Upper lobe of left lung (tissue), 6 donors: ENCODE measurements around the gene ELOVL5. TPM values are rescaled to one million over a fixed set of nuclear protein-coding genes. Genes with fewer than 3 reads are reported as not detected.
"Not testable (repeated sequence)": the region's sequence is repeated elsewhere in the genome, so short reads cannot be mapped to it uniquely, and the experiment has no call there.

Experiments used
- ATAC-seq, 2 donors: fragments of 200-7000 bp; cut with Tn5 transposase; one replicate each; pipeline ENCODE4 v1.9.1; 2022; ENCODE audit warnings: mild to moderate bottlenecking in 2 of 2, moderate library complexity in 2 of 2; ENCODE audit not compliant: low FRiP score in 2 of 2
- DNase-seq, 2 donors: peaks; one replicate each; pipeline ENCODE4 v3.0.0-alpha.2; 2019 to 2020
- H3K27ac ChIP-seq, 4 donors: fragments of 200-600 bp; sonication (generic); one replicate each; pipeline ENCODE4 v1.5.1; 2016 to 2019
- H3K27me3 ChIP-seq, 4 donors: fragments of 200-600 bp; sonication (generic); one replicate each; pipeline ENCODE4 v1.5.1; 2017 to 2019
- H3K36me3 ChIP-seq, 4 donors: fragments of 200-600 bp; sonication (generic); one replicate each; pipeline ENCODE4 v1.5.1; 2016 to 2019
- H3K4me1 ChIP-seq, 4 donors: fragments of 200-600 bp; sonication (generic); one replicate each; pipeline ENCODE4 v1.5.1; 2018 to 2019
- H3K4me3 ChIP-seq, 4 donors: fragments of 200-600 bp; sonication (generic); one replicate each; pipeline ENCODE4 v1.5.1; 2017 to 2019; ENCODE audit warnings: mild to moderate bottlenecking in 2 of 4, moderate library complexity in 1 of 4
- H3K9me3 ChIP-seq, 4 donors: fragments of 200-600 bp; sonication (generic); one replicate each; pipeline ENCODE4 v1.5.1; 2018 to 2019
- CTCF ChIP-seq, 6 experiments: fragments of 450-650 bp in 4 of 6; fragments of 200-600 bp in 2 of 6; sonication (generic) in 2 of 6; IDR thresholded peaks; one replicate each; pipeline ENCODE4 v1.5.1; 2016 to 2019; ENCODE audit warnings: antibody characterized with exemption in 6 of 6
- EP300 ChIP-seq, 4 donors: sonication (generic); formaldehyde crosslinking; IDR thresholded peaks; one replicate each; pipeline ENCODE4 v1.5.1; 2017; ENCODE audit warnings: antibody characterized with exemption in 4 of 4, control low read depth in 2 of 4
- POLR2A ChIP-seq, 4 donors: fragments of 450-650 bp; IDR thresholded peaks; one replicate each; pipeline ENCODE4 v1.5.1; 2016 to 2017; ENCODE audit warnings: antibody characterized with exemption in 4 of 4, mild to moderate bottlenecking in 2 of 4
- POLR2AphosphoS5 ChIP-seq, 2 donors: sonication (generic); formaldehyde crosslinking; IDR thresholded peaks; one replicate each; pipeline ENCODE4 v1.5.1; 2017; ENCODE audit warnings: antibody characterized with exemption in 2 of 2
- WGBS, 2 donors: methylation state at CpG; one replicate each; pipeline ENCODE4 v1.1.5; 2017 to 2018; 5-methylcytosine and 5-hydroxymethylcytosine counted together
- total RNA-seq, 6 donors: library from RNA; depleted of rRNA in 4 of 6; stranded (reverse); fragments of >200 nt in 4 of 6; gene quantifications; one replicate each; pipeline versions ENCODE4 v1.1.0 to v1.2.1, GENCODE V29; 2016 to 2021
- donor health status: DM: no; HTN: no; CAD: no; lungs with moderate emphysema.
- donor health status: DM: no; HTN: yes; CAD: no; lungs with severe emphysema.

The ELOVL5 gene
- total RNA-seq, 6 donors from 2014 or later = 67.1 to 132 (median 81.2) TPM

GRCh38 chr6:53310771-53311585 is 37.8 kb downstream of the ELOVL5 start:
- Histone ChIP-seq H3K27ac (no peak overlapping the region), H3K27me3 (no peaks in the 10 kb centered on the region)
- WGBS, 2 donors = 69 to 73% methylated on average over 6 of the region's 6 CpGs

GRCh38 chr6:53309901-53310300 is 38.8 kb downstream of the ELOVL5 start:
- no peak for DNase-seq
- no peaks in the 10 kb centered on the region for H3K9me3 ChIP-seq
- no peak overlapping the region for H3K4me3 ChIP-seq
- H3K27me3 ChIP-seq = no peaks in the 10 kb centered on the region
- peaks cover 27 to 69% (median 42%) of the 10 kb centered on the region in 4 donors for H3K4me1 ChIP-seq
- peak overlapping the region in 1 of 4 donors; percentile 49 for H3K27ac ChIP-seq
- no peaks in the 10 kb centered on the region for H3K36me3 ChIP-seq
- ATAC-seq = peak in 1 of 2 donors; percentile 19
- WGBS, 2 donors = 67 to 73% methylated on average over 4 of the region's 4 CpGs
- no peak for TF ChIP-seq POLR2AphosphoS5 (IDR thresholded peaks at IDR 0.05)
- no peak for TF ChIP-seq POLR2A (IDR thresholded peaks at IDR 0.05)
- TF ChIP-seq EP300 (IDR thresholded peaks at IDR 0.05) = no peak
- no peak for TF ChIP-seq CTCF (IDR thresholded peaks at IDR 0.05)

More at GRCh38 chr6:53310771-53311585, 37.8 kb downstream of the ELOVL5 start:
- ATAC-seq = no peak
- Histone ChIP-seq H3K36me3 (no peaks in the 10 kb centered on the region), H3K9me3 (no peaks in the 10 kb centered on the region), H3K4me1 (peaks cover 32 to 74% (median 42%) of the 10 kb centered on the region in 4 donors), H3K4me3 (no peak overlapping the region)
- DNase-seq = no peak
- no peak for TF ChIP-seq CTCF (IDR thresholded peaks at IDR 0.05)
- no peak for TF ChIP-seq POLR2A (IDR thresholded peaks at IDR 0.05)
- no peak for TF ChIP-seq POLR2AphosphoS5 (IDR thresholded peaks at IDR 0.05)
- TF ChIP-seq EP300 (IDR thresholded peaks at IDR 0.05) = no peak

- Histone ChIP-seq H3K27ac (peak overlapping the region in 1 of 4 donors; percentile 49), H3K36me3 (no peaks in the 10 kb centered on the region), H3K4me1 (peaks cover 27 to 62% (median 42%) of the 10 kb centered on the region in 4 donors), H3K4me3 (no peak overlapping the region), H3K27me3 (no peaks in the 10 kb centered on the region), H3K9me3 (no peaks in the 10 kb centered on the region)
- ATAC-seq = peak; percentile 24 to 43
- WGBS, 2 donors = 55 to 58% methylated on average over 7 of the region's 7 CpGs
- DNase-seq = no peak
- TF ChIP-seq POLR2A (IDR thresholded peaks at IDR 0.05) (no peak), POLR2AphosphoS5 (IDR thresholded peaks at IDR 0.05) (no peak), CTCF (IDR thresholded peaks at IDR 0.05) (no peak), EP300 (IDR thresholded peaks at IDR 0.05) (no peak)
Observed at GRCh38 chr6:53309059-53309900, 39.5 kb downstream of the ELOVL5 start.

GRCh38 chr6:53306819-53307347 is 41.9 kb downstream of the ELOVL5 start:
- ATAC-seq (peak in 1 of 2 donors; percentile 36), DNase-seq (no peak)
- TF ChIP-seq EP300 (IDR thresholded peaks at IDR 0.05) = no peak
- TF ChIP-seq POLR2AphosphoS5 (IDR thresholded peaks at IDR 0.05) = no peak
- TF ChIP-seq POLR2A (IDR thresholded peaks at IDR 0.05) = no peak
- Histone ChIP-seq H3K4me1 (peaks cover 46 to 78% (median 54%) of the 10 kb centered on the region in 4 donors), H3K4me3 (no peak overlapping the region), H3K27me3 (no peaks in the 10 kb centered on the region), H3K27ac (peak overlapping the region in 2 of 4 donors; percentile 1 to 16), H3K9me3 (no peaks in the 10 kb centered on the region), H3K36me3 (no peaks in the 10 kb centered on the region)
- WGBS, 2 donors = 83 to 91% methylated on average over 1 of the region's 1 CpG

- DNase-seq, H3K4me3 ChIP-seq, ATAC-seq, H3K36me3 ChIP-seq, H3K27ac ChIP-seq, H3K9me3 ChIP-seq, H3K27me3 ChIP-seq: not testable (repeated sequence)
- 92 to 100% methylated on average over 1 of the region's 1 CpG for WGBS, 2 donors
- peaks cover 52 to 78% (median 60%) of the 10 kb centered on the region in 4 donors for H3K4me1 ChIP-seq
Observed at GRCh38 chr6:53306217-53306616, 42.5 kb downstream of the ELOVL5 start.

GRCh38 chr6:53305506-53306005 is 43.2 kb downstream of the ELOVL5 start:
- 94 to 98% methylated on average over 9 to 34 of the region's 37 CpGs for WGBS, 2 donors
- peak in 1 of 2 donors; percentile 62 for DNase-seq
- peaks cover 58 to 78% (median 67%) of the 10 kb centered on the region in 4 donors for H3K4me1 ChIP-seq
- H3K4me3 ChIP-seq, H3K36me3 ChIP-seq, H3K27me3 ChIP-seq, H3K9me3 ChIP-seq, ATAC-seq, H3K27ac ChIP-seq: not testable (repeated sequence)

GRCh38 chr6:53304953-53305352 is 43.8 kb downstream of the ELOVL5 start:
- not testable (repeated sequence) for DNase-seq

More at GRCh38 chr6:53304953-53305352, 43.8 kb downstream of the ELOVL5 start:
- ATAC-seq, H3K9me3 ChIP-seq, H3K27ac ChIP-seq, H3K4me3 ChIP-seq, H3K27me3 ChIP-seq, H3K36me3 ChIP-seq: not testable (repeated sequence)
- H3K4me1 ChIP-seq = peaks cover 64 to 78% (median 67%) of the 10 kb centered on the region in 4 donors
- WGBS, 2 donors = 80 to 93% methylated on average over 2 to 6 of the region's 32 CpGs
